ENCODE results near the gene RAB36.

Gene RAB36

GRCh38 chr22:23105304-23105703 is 40.0 kb upstream of the RAB36 start:
- DNase-seq (ENCODE audit: low spot score in 2 of 2) (no peak), ATAC-seq (no peak)
- Mint-ChIP-seq H3K4me3 (no peak overlapping the region), H3K36me3 (no peaks in the 10 kb centered on the region), H3K9me3 (no peaks in the 10 kb centered on the region), H3K4me1 (no peaks in the 10 kb centered on the region), H3K27ac (no peak overlapping the region)

GRCh38 chr22:23105919-23106318 is 39.4 kb upstream of the RAB36 start:
- H3K4me1 Mint-ChIP-seq = no peaks in the 10 kb centered on the region
- ATAC-seq (no peak), DNase-seq (ENCODE audit: low spot score in 2 of 2) (no peak)
- no peaks in the 10 kb centered on the region for H3K9me3 Mint-ChIP-seq
- no peaks in the 10 kb centered on the region for H3K36me3 Mint-ChIP-seq
- no peak overlapping the region for H3K27ac Mint-ChIP-seq
- no peak overlapping the region for H3K4me3 Mint-ChIP-seq

- ATAC-seq (no peak), DNase-seq (ENCODE audit: low spot score in 2 of 2) (no peak)
- no peak overlapping the region for H3K4me3 Mint-ChIP-seq
- no peaks in the 10 kb centered on the region for H3K4me1 Mint-ChIP-seq
- H3K36me3 Mint-ChIP-seq = no peaks in the 10 kb centered on the region
- H3K27ac Mint-ChIP-seq = no peak overlapping the region
- no peaks in the 10 kb centered on the region for H3K9me3 Mint-ChIP-seq
These were observed 38.9 kb upstream of the RAB36 start for GRCh38 chr22:23106344-23106743.

- Mint-ChIP-seq H3K4me1 (no peaks in the 10 kb centered on the region), H3K4me3 (no peak overlapping the region), H3K36me3 (no peaks in the 10 kb centered on the region), H3K27ac (no peak overlapping the region), H3K9me3 (no peaks in the 10 kb centered on the region)
- ATAC-seq = no peak
- no peak for DNase-seq (ENCODE audit: low spot score in 2 of 2)
These were observed 38.3 kb upstream of the RAB36 start for GRCh38 chr22:23106906-23107367.

- DNase-seq (ENCODE audit: low spot score in 2 of 2) = no peak
- no peak for ATAC-seq
- Mint-ChIP-seq H3K4me1 (no peaks in the 10 kb centered on the region), H3K36me3 (no peaks in the 10 kb centered on the region), H3K9me3 (no peaks in the 10 kb centered on the region), H3K4me3 (no peak overlapping the region), H3K27ac (peak overlapping the region; percentile 32)
These were observed 37.6 kb upstream of the RAB36 start for GRCh38 chr22:23107487-23108248.

GRCh38 chr22:23108249-23109078 is 36.8 kb upstream of the RAB36 start:
- Mint-ChIP-seq H3K27ac (peak overlapping the region; percentile 32), H3K36me3 (no peaks in the 10 kb centered on the region), H3K4me1 (no peaks in the 10 kb centered on the region), H3K9me3 (no peaks in the 10 kb centered on the region), H3K4me3 (no peak overlapping the region)
- ATAC-seq (no peak), DNase-seq (ENCODE audit: low spot score in 2 of 2) (no peak)

GRCh38 chr22:23109079-23109347 is 36.3 kb upstream of the RAB36 start:
- Mint-ChIP-seq H3K4me3 (no peak overlapping the region), H3K9me3 (no peaks in the 10 kb centered on the region), H3K36me3 (no peaks in the 10 kb centered on the region), H3K27ac (no peak overlapping the region), H3K4me1 (no peaks in the 10 kb centered on the region)
- ATAC-seq (no peak), DNase-seq (ENCODE audit: low spot score in 2 of 2) (no peak)

GRCh38 chr22:23109441-23109978 is 35.8 kb upstream of the RAB36 start:
- ATAC-seq = no peak
- Mint-ChIP-seq H3K36me3 (no peaks in the 10 kb centered on the region), H3K4me1 (no peaks in the 10 kb centered on the region)

GRCh38 chr22:23110190-23110921 is 34.9 kb upstream of the RAB36 start:
- Mint-ChIP-seq H3K4me3 (no peak overlapping the region), H3K9me3 (no peaks in the 10 kb centered on the region), H3K36me3 (no peaks in the 10 kb centered on the region), H3K27ac (no peak overlapping the region), H3K4me1 (no peaks in the 10 kb centered on the region)
- no peak for DNase-seq (ENCODE audit: low spot score in 2 of 2)
- no peak for ATAC-seq

More at GRCh38 chr22:23109441-23109978, 35.8 kb upstream of the RAB36 start:
- Mint-ChIP-seq H3K9me3 (no peaks in the 10 kb centered on the region), H3K27ac (no peak overlapping the region), H3K4me3 (no peak overlapping the region)
- DNase-seq (ENCODE audit: low spot score in 2 of 2) = no peak

- Mint-ChIP-seq H3K9me3 (no peaks in the 10 kb centered on the region), H3K36me3 (no peaks in the 10 kb centered on the region), H3K27ac (no peak overlapping the region), H3K4me3 (no peak overlapping the region), H3K4me1 (no peaks in the 10 kb centered on the region)
- DNase-seq (ENCODE audit: low spot score in 2 of 2) (no peak), ATAC-seq (no peak)
These were observed 34.3 kb upstream of the RAB36 start for GRCh38 chr22:23110922-23111527.

GRCh38 chr22:23112472-23113012 is 32.7 kb upstream of the RAB36 start:
- DNase-seq (ENCODE audit: low spot score in 2 of 2) (no peak), ATAC-seq (no peak)
- Mint-ChIP-seq H3K4me1 (no peaks in the 10 kb centered on the region), H3K36me3 (no peaks in the 10 kb centered on the region), H3K27ac (no peak overlapping the region), H3K4me3 (no peak overlapping the region), H3K9me3 (no peaks in the 10 kb centered on the region)

GRCh38 chr22:23113067-23113846 is 32.0 kb upstream of the RAB36 start:
- H3K36me3 Mint-ChIP-seq = no peaks in the 10 kb centered on the region
- no peak overlapping the region for H3K27ac Mint-ChIP-seq
- no peaks in the 10 kb centered on the region for H3K4me1 Mint-ChIP-seq
- ATAC-seq = no peak
- DNase-seq (ENCODE audit: low spot score in 2 of 2) = no peak
- no peaks in the 10 kb centered on the region for H3K9me3 Mint-ChIP-seq
- no peak overlapping the region for H3K4me3 Mint-ChIP-seq

GRCh38 chr22:23113847-23114720 is 31.2 kb upstream of the RAB36 start:
- DNase-seq (ENCODE audit: low spot score in 2 of 2) (no peak), ATAC-seq (no peak)
- Mint-ChIP-seq H3K9me3 (no peaks in the 10 kb centered on the region), H3K4me1 (peaks cover under 1% of the 10 kb centered on the region), H3K36me3 (no peaks in the 10 kb centered on the region), H3K27ac (no peak overlapping the region), H3K4me3 (no peak overlapping the region)

GRCh38 chr22:23114721-23115020 is 30.6 kb upstream of the RAB36 start:
- Mint-ChIP-seq H3K4me3 (no peak overlapping the region), H3K4me1 (peaks cover 7% of the 10 kb centered on the region), H3K27ac (no peak overlapping the region), H3K36me3 (no peaks in the 10 kb centered on the region), H3K9me3 (peaks cover 3% of the 10 kb centered on the region)
- ATAC-seq (no peak), DNase-seq (ENCODE audit: low spot score in 2 of 2) (no peak)
